ENCODE measurements around the gene MTM1. TPM values are rescaled to one million over a fixed set of nuclear protein-coding genes. Genes with fewer than 3 reads are reported as not detected.

The MTM1 gene
- total and polyA plus RNA-seq, 9 of the 15 experiments (the other 6 are each of a cell fraction or from before 2014, with no cell fraction given), result 5.6 to 13.3 (median 9.5) TPM

DNA sequence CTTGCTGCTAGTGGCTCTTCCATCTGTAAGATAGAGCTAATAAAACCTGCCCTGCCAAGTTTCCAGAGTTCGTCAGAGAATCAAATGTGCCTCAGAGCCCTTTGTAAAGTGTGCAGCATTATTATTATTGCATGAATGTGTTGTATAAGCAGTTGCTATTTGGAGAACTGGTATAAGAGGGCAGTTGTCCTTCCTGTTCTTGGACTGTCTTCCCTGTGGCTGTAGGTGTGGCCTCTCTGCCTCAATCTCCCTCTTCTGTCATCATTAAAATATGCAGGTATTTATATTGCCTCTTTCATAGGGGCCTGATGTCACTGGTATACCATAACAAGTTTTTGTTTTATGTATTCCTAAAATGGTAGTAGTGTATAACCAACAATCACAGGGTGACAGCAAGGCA, 3.8 kb downstream of the MTM1 start:
- no TSS peak for BruUV-seq (replicated peaks)
- ChIA-PET CTCF (ENCODE audit: low intra/inter-chr PET ratio) (no interaction called here), POLR2A (no interaction called here)
- Histone ChIP-seq H3K27ac (ENCODE audit: extremely low read depth, low read depth, low read length) (no peak overlapping the region), H3K4me1 (replicated peaks in 1 of 2; ENCODE audit: control insufficient read depth in 2 of 2, insufficient read depth in 2 of 2, low read length in 2 of 2) (peaks cover 6 to 25% of the 10 kb centered on the region in 2 experiments), H3K79me2 (ENCODE audit: control insufficient read depth, insufficient read depth, low read length) (peaks cover 37% of the 10 kb centered on the region), H2AFZ (ENCODE audit: low read depth, low read length) (no peak overlapping the region), H3K27me3 (ENCODE audit: control insufficient read depth in 2 of 2, insufficient read depth in 2 of 2, low read length in 2 of 2) (no peaks in the 10 kb centered on the region), H3K9me1 (ENCODE audit: control insufficient read depth, insufficient read depth, low read length) (no peaks in the 10 kb centered on the region), H3K36me3 (ENCODE audit: control insufficient read depth, insufficient read depth, low read length) (no peaks in the 10 kb centered on the region), H3K4me3 (no peak overlapping the region), H4K20me1 (replicated peaks; ENCODE audit: control insufficient read depth, insufficient read depth, low read length) (no peaks in the 10 kb centered on the region), H3K9me3 (replicated peaks; ENCODE audit: control insufficient read depth, insufficient read depth, low read depth, low read length) (no peaks in the 10 kb centered on the region), H3K9ac (ENCODE audit: insufficient read depth in 1 of 2, low read depth in 2 of 2, low read length in 2 of 2) (no peak overlapping the region), H3K4me2 (ENCODE audit: insufficient read depth, low read length) (no peak overlapping the region)
- DNase-seq (ENCODE audit: extremely low read depth in 1 of 4, low spot score in 3 of 4) (no peak), FAIRE-seq (no peak), ATAC-seq (no peak)
- WGBS (ENCODE audit: insufficient coverage, low coverage, missing lambda C conversion rate), result 63% methylated on average over 1 of the region's 1 CpG
- in situ Hi-C loops (cut with MboI), result no loop called here
- no peak for TF ChIP-seq SP2 (IDR thresholded peaks at IDR 0.05; ENCODE audit: extremely low read depth, low read depth, low read length, poor library complexity, severe bottlenecking)
- no peak for TF ChIP-seq SIN3A (IDR thresholded peaks at IDR 0.05; ENCODE audit: borderline replicate concordance in 2 of 2, control insufficient read depth in 1 of 2, low read depth in 2 of 2, low read length in 2 of 2)
- no peak for TF ChIP-seq COPS2 (conservative IDR thresholded peaks at IDR 0.05)
- no peak for TF ChIP-seq ZNF79 (CRISPR knock-in tag; IDR thresholded peaks at IDR 0.05; ENCODE audit: low read depth)
- no peak for TF ChIP-seq SMAD3 (CRISPR knock-in tag; conservative IDR thresholded peaks at IDR 0.05)
- TF ChIP-seq MIER1 (IDR thresholded peaks at IDR 0.05; ENCODE audit: low read depth), result no peak
- no peak for TF ChIP-seq KLF13 (tag; IDR thresholded peaks at IDR 0.05; ENCODE audit: borderline replicate concordance, low read depth)
- no peak for TF ChIP-seq CC2D1A (IDR thresholded peaks at IDR 0.05)
- TF ChIP-seq, protein P1, sequence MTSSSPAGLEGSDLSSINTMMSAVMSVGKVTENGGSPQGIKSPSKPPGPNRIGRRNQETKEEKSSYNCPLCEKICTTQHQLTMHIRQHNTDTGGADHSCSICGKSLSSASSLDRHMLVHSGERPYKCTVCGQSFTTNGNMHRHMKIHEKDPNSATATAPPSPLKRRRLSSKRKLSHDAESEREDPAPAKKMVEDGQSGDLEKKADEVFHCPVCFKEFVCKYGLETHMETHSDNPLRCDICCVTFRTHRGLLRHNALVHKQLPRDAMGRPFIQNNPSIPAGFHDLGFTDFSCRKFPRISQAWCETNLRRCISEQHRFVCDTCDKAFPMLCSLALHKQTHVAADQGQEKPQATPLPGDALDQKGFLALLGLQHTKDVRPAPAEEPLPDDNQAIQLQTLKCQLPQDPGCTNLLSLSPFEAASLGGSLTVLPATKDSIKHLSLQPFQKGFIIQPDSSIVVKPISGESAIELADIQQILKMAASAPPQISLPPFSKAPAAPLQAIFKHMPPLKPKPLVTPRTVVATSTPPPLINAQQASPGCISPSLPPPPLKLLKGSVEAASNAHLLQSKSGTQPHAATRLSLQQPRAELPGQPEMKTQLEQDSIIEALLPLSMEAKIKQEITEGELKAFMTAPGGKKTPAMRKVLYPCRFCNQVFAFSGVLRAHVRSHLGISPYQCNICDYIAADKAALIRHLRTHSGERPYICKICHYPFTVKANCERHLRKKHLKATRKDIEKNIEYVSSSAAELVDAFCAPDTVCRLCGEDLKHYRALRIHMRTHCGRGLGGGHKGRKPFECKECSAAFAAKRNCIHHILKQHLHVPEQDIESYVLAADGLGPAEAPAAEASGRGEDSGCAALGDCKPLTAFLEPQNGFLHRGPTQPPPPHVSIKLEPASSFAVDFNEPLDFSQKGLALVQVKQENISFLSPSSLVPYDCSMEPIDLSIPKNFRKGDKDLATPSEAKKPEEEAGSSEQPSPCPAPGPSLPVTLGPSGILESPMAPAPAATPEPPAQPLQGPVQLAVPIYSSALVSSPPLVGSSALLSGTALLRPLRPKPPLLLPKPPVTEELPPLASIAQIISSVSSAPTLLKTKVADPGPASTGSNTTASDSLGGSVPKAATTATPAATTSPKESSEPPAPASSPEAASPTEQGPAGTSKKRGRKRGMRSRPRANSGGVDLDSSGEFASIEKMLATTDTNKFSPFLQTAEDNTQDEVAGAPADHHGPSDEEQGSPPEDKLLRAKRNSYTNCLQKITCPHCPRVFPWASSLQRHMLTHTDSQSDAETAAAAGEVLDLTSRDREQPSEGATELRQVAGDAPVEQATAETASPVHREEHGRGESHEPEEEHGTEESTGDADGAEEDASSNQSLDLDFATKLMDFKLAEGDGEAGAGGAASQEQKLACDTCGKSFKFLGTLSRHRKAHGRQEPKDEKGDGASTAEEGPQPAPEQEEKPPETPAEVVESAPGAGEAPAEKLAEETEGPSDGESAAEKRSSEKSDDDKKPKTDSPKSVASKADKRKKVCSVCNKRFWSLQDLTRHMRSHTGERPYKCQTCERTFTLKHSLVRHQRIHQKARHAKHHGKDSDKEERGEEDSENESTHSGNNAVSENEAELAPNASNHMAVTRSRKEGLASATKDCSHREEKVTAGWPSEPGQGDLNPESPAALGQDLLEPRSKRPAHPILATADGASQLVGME (CRISPR knock-in tag; IDR thresholded peaks at IDR 0.05), result no peak
- no peak for TF ChIP-seq CGGBP1 (CRISPR knock-in tag; IDR thresholded peaks at IDR 0.05)
- intact Hi-C loops (cut with micrococcal nuclease), result no loop called here
